Right renal cortex interstitium (tissue), 3 donors: ENCODE data around the gene MYOCOS. TPM values are rescaled to one million over a fixed set of nuclear protein-coding genes. Genes with fewer than 3 reads are reported as not detected.

Experiments
- DNase-seq, 3 donors: peaks; one replicate each; pipeline ENCODE4 v3.0.0-alpha.2; 2013; ENCODE audit warnings: low read depth in 3 of 3, low spot score in 2 of 3
- polyA plus RNA-seq, 3 donors: library from polyadenylated mRNA; unstranded; fragments of 120-200 nt; gene quantifications; one replicate each; pipeline ENCODE4 v1.2.1, GENCODE V29; 2013; ENCODE audit not compliant: insufficient read length in 3 of 3

Gene MYOCOS
- polyA plus RNA-seq, 3 donors = 0.24 to 0.69 (median 0.55) TPM

GRCh38 chr1:171623651-171624331 lies 1.7 kb downstream of the MYOCOS start:
- DNase-seq = no peak

GRCh38 chr1:171625225-171625624 lies 3.2 kb downstream of the MYOCOS start:
- no peak for DNase-seq

GRCh38 chr1:171627020-171627419 lies 5.0 kb downstream of the MYOCOS start:
- no peak for DNase-seq

DNA sequence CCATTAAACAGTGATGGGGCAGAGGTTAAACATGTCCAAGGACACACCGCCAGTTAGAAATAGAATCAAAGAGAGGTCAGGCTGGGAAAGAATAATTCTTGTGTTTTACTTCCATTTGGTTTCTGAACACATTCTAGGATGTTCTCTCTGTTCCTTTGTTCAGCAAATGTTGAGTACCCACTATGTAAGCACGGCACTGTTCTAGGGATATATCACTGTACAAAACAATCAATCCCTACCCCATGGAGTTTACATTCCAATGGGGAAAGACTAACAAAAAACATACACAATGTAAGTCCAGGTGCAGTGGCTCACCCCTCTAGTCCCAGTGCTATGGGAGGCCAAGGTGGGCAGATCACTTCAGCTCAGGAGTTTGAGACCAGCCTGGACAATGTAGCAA lies 6.2 kb downstream of the MYOCOS start:
- DNase-seq = no peak

DNA sequence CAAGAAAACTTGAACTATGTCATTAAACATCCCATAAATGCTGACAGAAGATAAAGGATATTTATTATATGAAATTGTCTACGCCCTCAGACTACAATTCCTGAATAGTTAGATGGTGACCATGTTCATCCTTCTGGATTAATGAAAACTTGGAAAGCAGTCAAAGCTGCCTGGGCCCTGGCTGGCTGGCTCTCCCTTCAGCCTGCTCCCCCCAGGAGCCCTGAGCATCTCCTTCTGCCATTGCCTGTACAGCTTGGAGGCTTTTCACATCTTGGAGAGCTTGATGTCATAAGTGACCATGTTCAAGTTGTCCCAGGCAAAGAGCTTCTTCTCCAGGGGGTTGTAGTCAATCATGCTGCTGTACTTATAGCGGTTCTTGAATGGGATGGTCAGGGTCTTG lies 13.6 kb downstream of the MYOCOS start:
- DNase-seq = no peak

- DNase-seq = no peak
These were observed 14.1 kb downstream of the MYOCOS start for GRCh38 chr1:171636141-171636540.

GRCh38 chr1:171637928-171638576 lies 16.0 kb downstream of the MYOCOS start:
- DNase-seq = no peak

DNA sequence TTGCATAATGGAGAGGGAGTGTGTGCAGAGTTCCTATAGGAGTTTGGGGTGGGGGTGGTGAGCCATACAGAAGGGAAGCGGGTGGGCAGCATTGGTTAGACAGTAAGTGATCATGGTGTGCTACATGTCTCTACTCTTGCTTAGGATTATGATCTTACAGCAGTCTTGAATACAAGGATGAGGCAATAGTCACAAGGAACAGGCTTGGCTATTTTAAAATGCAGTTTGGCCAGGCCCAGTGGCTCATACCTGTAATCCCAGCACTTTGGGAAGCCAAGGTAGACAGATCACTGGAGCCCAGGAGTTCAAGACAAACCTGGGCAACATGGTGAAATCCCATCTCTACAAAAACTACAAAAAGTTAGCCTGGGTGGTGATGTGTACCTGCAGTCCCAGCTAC lies 18.2 kb downstream of the MYOCOS start:
- no peak for DNase-seq

GRCh38 chr1:171641076-171641864 lies 19.2 kb downstream of the MYOCOS start:
- no peak for DNase-seq

- DNase-seq = no peak
These were observed 20.2 kb downstream of the MYOCOS start for GRCh38 chr1:171642197-171642596.

DNA sequence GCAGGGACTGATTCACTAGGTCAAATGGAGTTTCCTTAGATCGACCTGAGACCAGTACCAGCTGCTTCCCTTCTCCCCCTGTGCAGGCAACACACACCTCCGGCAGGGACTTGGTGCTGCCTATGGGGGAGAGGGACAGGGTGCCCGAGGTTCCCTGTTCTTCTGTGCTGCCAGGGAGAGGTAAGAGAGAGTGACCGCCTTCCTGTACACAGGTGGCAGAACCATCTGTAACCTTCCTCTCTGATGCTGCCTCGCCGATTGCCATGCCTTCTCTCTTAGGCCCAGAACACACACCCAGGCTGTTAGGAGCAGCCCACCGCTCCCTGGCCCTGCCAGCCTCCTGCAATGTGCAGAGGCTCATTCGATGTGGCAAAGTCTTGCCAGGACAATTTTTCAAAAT lies 21.1 kb downstream of the MYOCOS start:
- DNase-seq = no peak

GRCh38 chr1:171644805-171645483 lies 22.9 kb downstream of the MYOCOS start:
- peak; percentile 79 to 82 (median 80) for DNase-seq

GRCh38 chr1:171645553-171646248 lies 23.7 kb downstream of the MYOCOS start:
- DNase-seq = no peak

DNA sequence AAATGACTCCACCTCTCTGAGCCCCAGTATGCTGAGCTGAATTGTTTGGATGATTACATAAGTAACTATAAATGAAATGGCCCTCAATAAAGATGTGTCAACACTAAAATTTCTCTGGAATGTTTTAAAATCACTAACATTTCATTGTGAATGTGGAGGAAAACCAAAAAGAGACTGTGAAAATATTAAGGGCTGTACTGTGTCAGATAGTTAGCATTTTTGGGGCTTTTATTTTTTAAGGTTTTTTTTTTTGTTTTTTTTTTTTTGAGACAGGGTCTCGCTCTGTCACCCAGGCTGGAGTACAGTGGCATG lies 24.2 kb downstream of the MYOCOS start:
- DNase-seq = no peak

GRCh38 chr1:171652234-171652822 lies 30.3 kb downstream of the MYOCOS start, which contains the start of gene MYOC:
MYOC (minus strand) TSS chr1:171652688; CDS start chr1:171652611, 77 bp downstream.
- DNase-seq = no peak

GRCh38 chr1:171653796-171654195 lies 31.8 kb downstream of the MYOCOS start:
- no peak for DNase-seq

DNA sequence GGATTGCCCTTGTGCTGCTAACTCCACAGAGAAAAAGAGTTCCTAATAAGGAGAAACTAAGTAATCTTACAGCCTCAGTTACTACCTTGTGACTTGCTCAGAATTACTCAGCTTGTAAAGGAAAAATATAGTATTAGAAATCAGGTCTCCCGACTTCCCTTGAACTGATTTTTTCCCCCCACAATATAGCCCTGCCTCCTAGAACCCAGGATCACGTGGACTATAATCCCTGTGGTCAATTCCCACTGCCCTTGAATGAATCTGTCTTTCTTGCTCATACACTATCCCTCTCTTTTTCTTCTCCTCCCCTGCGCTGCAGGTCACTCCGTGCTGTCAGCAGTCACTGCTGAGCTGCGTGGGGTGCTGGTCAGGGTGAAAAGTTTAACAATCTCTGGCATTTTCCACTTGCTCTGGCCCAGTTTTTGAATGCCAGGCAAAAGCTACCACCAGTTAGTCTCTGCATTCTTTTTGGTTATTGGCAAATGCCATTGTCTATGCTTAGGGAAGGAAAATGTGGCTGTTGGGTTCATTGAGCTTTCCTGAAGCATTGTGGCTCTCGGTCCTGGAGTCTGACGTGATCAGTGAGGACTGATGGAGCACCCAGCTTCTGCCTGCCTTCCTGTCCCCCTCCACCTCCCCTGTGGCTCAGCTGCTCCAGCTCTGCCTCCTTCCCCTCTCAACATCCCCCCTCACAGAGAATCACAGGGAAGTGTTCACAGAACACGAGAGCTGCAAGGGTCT lies 32.3 kb downstream of the MYOCOS start:
- DNase-seq = no peak

GRCh38 chr1:171654942-171655745 lies 33.1 kb downstream of the MYOCOS start:
- peak in 1 of 3 donors; percentile 46 for DNase-seq

DNA sequence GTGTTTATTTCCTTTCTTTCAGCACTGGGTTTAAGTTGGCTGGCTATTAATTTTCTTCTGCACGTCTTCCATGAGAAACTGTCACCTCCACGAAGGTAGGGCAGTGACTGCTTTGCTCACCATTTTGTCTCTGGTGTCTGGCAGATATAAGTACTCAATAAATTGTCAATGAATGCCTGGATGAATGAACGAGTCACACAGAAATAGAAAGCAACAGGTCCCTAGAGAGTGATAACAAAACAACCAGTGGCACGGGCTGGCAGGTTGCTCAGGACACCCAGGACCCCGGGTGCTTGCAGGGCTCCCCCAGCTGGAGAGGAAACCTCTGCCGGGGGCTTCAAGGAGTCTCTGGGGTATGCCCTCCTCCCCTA lies 33.7 kb downstream of the MYOCOS start:
- no peak for DNase-seq
